Activated T-cell treated with anti-CD3 and anti-CD28 coated beads, Interleukin-2, amount 50 U/mL, for 4 hours (primary cell): Measurements from ENCODE around the gene DYNLRB1. TPM values are rescaled to one million over a fixed set of nuclear protein-coding genes. Genes with fewer than 3 reads are reported as not detected.
"Not testable (repeated sequence)": the region's sequence is repeated elsewhere in the genome, so short reads cannot be mapped to it uniquely, and the experiment has no call there.

Source experiments
- ATAC-seq, 2 donors: fragments of 200-7000 bp; cut with Tn5 transposase; one replicate each; pipeline ENCODE4 v1.10.0; 2021
- DNase-seq: peaks from one replicate; pipeline ENCODE4 v3.0.0-alpha.2; 2020
- H3K27me3 Mint-ChIP-seq: one replicate; pipeline ENCODE4 v1.8.0; 2021; ENCODE audit warnings: low read depth, mixed read lengths
- H3K36me3 Mint-ChIP-seq: one replicate; pipeline ENCODE4 v1.8.0; 2022; ENCODE audit warnings: mixed read lengths; ENCODE audit not compliant: insufficient read depth
- H3K4me1 Mint-ChIP-seq: one replicate; pipeline ENCODE4 v1.8.0; 2021; ENCODE audit warnings: low read depth, mixed read lengths
- H3K4me3 Mint-ChIP-seq: one replicate; pipeline ENCODE4 v1.8.0; 2021; ENCODE audit warnings: mild to moderate bottlenecking, moderate library complexity, mixed read lengths
- H3K9me3 Mint-ChIP-seq: one replicate; pipeline ENCODE4 v1.8.0; 2021; ENCODE audit warnings: mixed read lengths
- total RNA-seq, 3 donors: library from RNA; stranded (reverse); gene quantifications; one replicate each; pipeline ENCODE4 v1.2.1, GENCODE V29; 2021

DYNLRB1 gene
- total RNA-seq: 100 to 1,000 TPM; 103 to 116 (median 112) TPM

- Mint-ChIP-seq H3K36me3 (peaks cover 2% of the 10 kb centered on the region), H3K27me3 (no peaks in the 10 kb centered on the region), H3K9me3 (no peaks in the 10 kb centered on the region), H3K4me3 (peak within 1 kb of the TSS; percentile 98), H3K4me1 (peaks cover 45% of the 10 kb centered on the region)
- ATAC-seq: peak; percentile 83 to 85
- peak; percentile 93 for DNase-seq
Observed at GRCh38 chr20:34516247-34517113, at the start of gene DYNLRB1. DYNLRB1 (plus strand) TSS chr20:34516422; CDS start chr20:34516459, 37 bp downstream.

GRCh38 chr20:34468951-34469350 is 47.3 kb upstream of the DYNLRB1 start:
- peaks cover 3% of the 10 kb centered on the region for H3K4me1 Mint-ChIP-seq
- no peaks in the 10 kb centered on the region for H3K27me3 Mint-ChIP-seq
- H3K9me3 Mint-ChIP-seq: no peaks in the 10 kb centered on the region
- no peak for DNase-seq
- peaks cover 25% of the 10 kb centered on the region for H3K36me3 Mint-ChIP-seq
- ATAC-seq: no peak
- no peak overlapping the region for H3K4me3 Mint-ChIP-seq

- Mint-ChIP-seq H3K4me3 (no peak overlapping the region), H3K36me3 (peaks cover 26% of the 10 kb centered on the region), H3K27me3 (no peaks in the 10 kb centered on the region), H3K4me1 (peaks cover 6% of the 10 kb centered on the region), H3K9me3 (no peaks in the 10 kb centered on the region)
- DNase-seq: no peak
- ATAC-seq: no peak
Observed at GRCh38 chr20:34472246-34472925, 43.8 kb upstream of the DYNLRB1 start.

GRCh38 chr20:34473262-34473883 is 42.8 kb upstream of the DYNLRB1 start:
- Mint-ChIP-seq H3K36me3 (peaks cover 31% of the 10 kb centered on the region), H3K4me1 (peaks cover 6% of the 10 kb centered on the region), H3K9me3 (no peaks in the 10 kb centered on the region), H3K27me3 (no peaks in the 10 kb centered on the region), H3K4me3 (no peak overlapping the region)
- ATAC-seq (peak in 1 of 2 donors; percentile 46), DNase-seq (peak; percentile 23)

GRCh38 chr20:34475979-34476736 is 40.1 kb upstream of the DYNLRB1 start:
- Mint-ChIP-seq H3K27me3 (no peaks in the 10 kb centered on the region), H3K36me3 (peaks cover 37% of the 10 kb centered on the region)

GRCh38 chr20:34479627-34480026 is 36.6 kb upstream of the DYNLRB1 start:
- peaks cover 4% of the 10 kb centered on the region for H3K4me1 Mint-ChIP-seq
- peaks cover 50% of the 10 kb centered on the region for H3K36me3 Mint-ChIP-seq
- peaks cover 6% of the 10 kb centered on the region for H3K9me3 Mint-ChIP-seq
- ATAC-seq: no peak
- H3K4me3 Mint-ChIP-seq: no peak overlapping the region
- no peaks in the 10 kb centered on the region for H3K27me3 Mint-ChIP-seq
- DNase-seq: no peak

More at GRCh38 chr20:34475979-34476736, 40.1 kb upstream of the DYNLRB1 start:
- DNase-seq (no peak), ATAC-seq (peak; percentile 70 to 75)
- Mint-ChIP-seq H3K9me3 (no peaks in the 10 kb centered on the region), H3K4me1 (peaks cover 6% of the 10 kb centered on the region), H3K4me3 (no peak overlapping the region)

- ATAC-seq, DNase-seq, H3K4me1 Mint-ChIP-seq, H3K4me3 Mint-ChIP-seq, H3K27me3 Mint-ChIP-seq, H3K9me3 Mint-ChIP-seq: not testable (repeated sequence)
- peaks cover 48% of the 10 kb centered on the region for H3K36me3 Mint-ChIP-seq
Observed at GRCh38 chr20:34482154-34482553, 34.1 kb upstream of the DYNLRB1 start.

- H3K4me3 Mint-ChIP-seq, DNase-seq, H3K27me3 Mint-ChIP-seq, H3K9me3 Mint-ChIP-seq, ATAC-seq, H3K4me1 Mint-ChIP-seq: not testable (repeated sequence)
- H3K36me3 Mint-ChIP-seq: peaks cover 46% of the 10 kb centered on the region
Observed at GRCh38 chr20:34483585-34484220, 32.5 kb upstream of the DYNLRB1 start.

- Mint-ChIP-seq H3K4me3 (no peak overlapping the region), H3K9me3 (peaks cover 6% of the 10 kb centered on the region), H3K36me3 (peaks cover 45% of the 10 kb centered on the region), H3K27me3 (no peaks in the 10 kb centered on the region), H3K4me1 (no peaks in the 10 kb centered on the region)
- no peak for DNase-seq
- no peak for ATAC-seq
Observed at GRCh38 chr20:34485068-34485634, 31.1 kb upstream of the DYNLRB1 start.

GRCh38 chr20:34491226-34491931 is 24.8 kb upstream of the DYNLRB1 start:
- Mint-ChIP-seq H3K36me3 (peaks cover 44% of the 10 kb centered on the region), H3K27me3 (no peaks in the 10 kb centered on the region), H3K9me3 (no peaks in the 10 kb centered on the region), H3K4me1 (peaks cover 3% of the 10 kb centered on the region), H3K4me3 (no peak overlapping the region)
- DNase-seq (no peak), ATAC-seq (no peak)

- Mint-ChIP-seq H3K4me1 (peaks cover 3% of the 10 kb centered on the region), H3K4me3 (no peak overlapping the region), H3K36me3 (peaks cover 44% of the 10 kb centered on the region), H3K27me3 (no peaks in the 10 kb centered on the region), H3K9me3 (no peaks in the 10 kb centered on the region)
- DNase-seq (no peak), ATAC-seq (no peak)
Observed at GRCh38 chr20:34491932-34492509, 24.2 kb upstream of the DYNLRB1 start.

GRCh38 chr20:34493646-34494045 is 22.6 kb upstream of the DYNLRB1 start:
- Mint-ChIP-seq H3K9me3 (peaks cover 4% of the 10 kb centered on the region), H3K27me3 (no peaks in the 10 kb centered on the region), H3K4me1 (peaks cover 4% of the 10 kb centered on the region), H3K4me3 (no peak overlapping the region), H3K36me3 (peaks cover 53% of the 10 kb centered on the region)
- DNase-seq (no peak), ATAC-seq (no peak)
